ENCODE results near the gene SLFNL1.

The SLFNL1 gene

GRCh38 chr1:41019353-41019745 is 2.2 kb downstream of the SLFNL1 start:
- DNase-seq = no peak

- DNase-seq = no peak
Observed at GRCh38 chr1:41018018-41018410, 3.5 kb downstream of the SLFNL1 start.

- DNase-seq = no peak
Observed at GRCh38 chr1:41017141-41018017, 4.1 kb downstream of the SLFNL1 start.

GRCh38 chr1:41015897-41016470 is 5.5 kb downstream of the SLFNL1 start:
- no peak for DNase-seq

GRCh38 chr1:41015281-41015896 is 6.1 kb downstream of the SLFNL1 start:
- DNase-seq = no peak

GRCh38 chr1:41014871-41015270 is 6.7 kb downstream of the SLFNL1 start:
- no peak for DNase-seq

DNA sequence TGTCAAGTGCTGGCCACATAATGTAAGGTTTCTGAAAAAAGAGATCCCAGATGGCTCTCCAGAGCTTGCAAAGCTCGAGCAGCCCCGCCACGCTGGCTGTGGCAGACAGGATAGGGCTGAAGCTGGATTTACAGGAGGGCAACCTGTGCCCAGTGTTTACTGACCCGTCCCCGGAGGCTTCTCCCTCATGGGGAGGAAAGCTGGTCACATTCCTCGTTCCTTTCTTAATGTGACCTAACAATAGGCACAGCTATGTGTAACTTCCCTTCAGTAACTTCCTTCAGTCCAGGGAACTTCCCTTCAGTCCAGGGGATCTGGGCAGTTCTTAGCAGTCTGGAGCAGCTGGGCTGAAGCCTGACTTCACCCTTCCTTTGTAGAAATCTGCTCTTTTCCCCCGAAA is 7.7 kb downstream of the SLFNL1 start:
- no peak for DNase-seq

GRCh38 chr1:41013024-41013423 is 8.5 kb downstream of the SLFNL1 start:
- DNase-seq = no peak

- no peak for DNase-seq
Observed at GRCh38 chr1:41010345-41010744, 11.2 kb downstream of the SLFNL1 start.

- DNase-seq = no peak
Observed at GRCh38 chr1:41009466-41009865, 12.1 kb downstream of the SLFNL1 start.

DNA sequence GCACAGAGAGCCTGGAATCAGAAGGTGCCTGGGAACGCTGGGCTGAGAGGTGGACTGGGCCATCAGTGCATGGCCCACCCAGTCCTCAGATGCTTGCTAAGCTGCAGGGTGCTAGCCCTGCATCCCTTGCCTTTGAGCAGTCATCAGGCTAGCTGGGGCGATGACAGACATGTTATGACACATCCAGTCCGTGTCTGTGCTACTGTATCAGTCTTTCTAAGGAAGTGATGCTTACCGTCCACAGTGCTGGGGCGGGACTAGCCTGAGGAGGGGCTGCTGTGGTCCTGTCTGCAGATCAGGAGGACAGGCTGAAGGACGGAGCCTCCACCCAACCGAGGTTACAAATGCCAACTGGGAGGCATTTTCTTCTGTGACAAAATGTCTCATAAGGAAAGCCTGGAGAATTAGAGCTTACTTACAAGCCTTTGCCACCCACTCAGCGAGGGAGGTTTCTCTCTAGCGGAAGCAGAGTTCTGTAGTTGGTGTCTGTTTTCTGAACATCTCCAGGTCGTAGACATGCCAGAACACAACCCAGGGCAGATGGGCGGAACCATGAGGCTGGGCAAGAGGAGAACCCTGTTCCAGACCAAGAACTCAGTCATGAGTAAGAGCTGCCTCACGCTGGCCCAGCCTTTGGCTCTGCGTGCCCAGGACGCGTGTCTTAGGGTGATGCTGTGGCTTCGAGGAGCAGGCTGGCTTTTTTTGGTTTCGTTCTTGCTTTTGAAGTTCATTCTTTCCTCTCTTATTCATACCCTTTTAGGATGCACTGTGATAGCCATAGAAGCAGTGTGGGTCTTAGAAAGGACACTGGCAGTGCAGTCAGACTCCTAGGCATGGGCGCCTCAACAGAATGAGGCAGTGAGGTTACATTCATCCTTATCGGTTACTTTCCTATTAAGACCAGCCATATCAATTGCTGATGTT is 14.3 kb downstream of the SLFNL1 start:
- DNase-seq = no peak

GRCh38 chr1:41005876-41006275 is 15.6 kb downstream of the SLFNL1 start:
- DNase-seq = no peak

DNA sequence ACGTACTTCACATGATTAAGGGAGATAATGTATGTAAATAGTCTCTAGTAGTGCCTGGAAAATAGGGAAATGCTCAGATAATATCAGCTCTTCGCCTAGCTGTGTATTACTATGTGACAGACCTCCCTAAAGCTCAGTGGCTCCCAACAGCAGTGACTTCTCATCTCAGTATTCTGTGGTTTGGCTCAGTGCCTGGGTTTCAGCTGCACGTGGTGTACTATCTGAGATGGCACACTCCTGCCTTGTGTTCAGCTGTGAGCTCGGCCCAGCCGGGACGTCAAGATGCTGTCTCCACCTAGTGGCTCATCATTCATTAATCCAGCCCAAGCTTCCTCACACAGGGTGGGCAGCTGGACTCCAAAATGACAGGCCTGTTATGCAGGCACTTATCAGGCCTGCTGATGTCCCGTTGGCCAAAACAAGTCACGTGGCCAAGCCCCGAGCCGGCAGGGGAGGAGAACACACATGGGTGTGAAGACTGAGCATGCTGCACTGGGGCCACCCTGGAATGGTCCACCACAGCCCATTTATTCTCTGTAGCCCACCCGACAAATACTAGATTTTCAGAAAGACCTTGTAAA is 17.8 kb downstream of the SLFNL1 start:
- no peak for DNase-seq

GRCh38 chr1:41003127-41003639 is 18.3 kb downstream of the SLFNL1 start:
- no peak for DNase-seq

- DNase-seq = no peak
Observed at GRCh38 chr1:40998668-40999067, 22.9 kb downstream of the SLFNL1 start.

- no peak for DNase-seq
Observed at GRCh38 chr1:40997096-40997495, 24.4 kb downstream of the SLFNL1 start.

GRCh38 chr1:40989066-40989465 is 32.5 kb downstream of the SLFNL1 start:
- DNase-seq = no peak

GRCh38 chr1:40988280-40988679 is 33.2 kb downstream of the SLFNL1 start:
- DNase-seq = no peak

DNA sequence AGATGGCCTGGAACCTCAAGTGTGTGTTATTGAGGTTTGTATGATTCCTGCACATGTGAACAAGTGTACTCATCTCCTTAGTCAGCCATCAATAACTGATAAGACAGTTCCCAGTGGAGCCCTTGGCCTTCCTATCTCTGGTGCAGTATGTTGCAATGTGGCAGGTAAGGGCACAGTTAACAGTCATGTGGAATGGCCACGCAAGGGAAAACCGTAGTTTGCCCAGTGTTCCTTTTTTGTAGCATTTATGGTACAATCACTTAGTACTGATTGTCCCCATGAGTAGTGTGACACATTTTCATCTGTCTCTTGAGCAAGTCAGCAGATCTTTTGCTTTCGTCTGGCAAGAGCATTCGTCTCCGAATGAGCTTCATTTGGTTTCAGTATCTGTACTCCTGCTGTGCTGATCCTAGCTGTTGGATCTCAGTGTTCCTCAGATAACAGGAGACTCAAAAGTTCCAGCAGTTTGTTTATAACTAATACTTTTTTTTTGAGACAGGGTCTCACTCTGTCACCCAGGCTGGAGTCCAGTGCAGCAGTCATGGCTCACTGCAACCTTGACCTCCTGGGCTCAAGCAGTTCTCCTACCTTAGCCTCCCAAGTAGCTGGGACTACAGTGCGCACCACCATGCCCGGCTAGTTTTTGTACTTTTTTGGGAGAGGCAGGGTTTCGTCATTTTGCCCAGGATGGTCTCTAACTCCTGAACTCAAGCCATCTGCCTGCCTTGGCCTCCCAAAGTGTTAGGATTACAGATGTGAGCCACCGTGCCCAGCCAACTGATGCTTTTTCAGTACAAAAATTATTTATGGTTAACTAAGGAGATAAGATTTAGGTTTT is 33.9 kb downstream of the SLFNL1 start:
- DNase-seq = no peak

GRCh38 chr1:40986956-40987355 is 34.6 kb downstream of the SLFNL1 start:
- no peak for DNase-seq

DNA sequence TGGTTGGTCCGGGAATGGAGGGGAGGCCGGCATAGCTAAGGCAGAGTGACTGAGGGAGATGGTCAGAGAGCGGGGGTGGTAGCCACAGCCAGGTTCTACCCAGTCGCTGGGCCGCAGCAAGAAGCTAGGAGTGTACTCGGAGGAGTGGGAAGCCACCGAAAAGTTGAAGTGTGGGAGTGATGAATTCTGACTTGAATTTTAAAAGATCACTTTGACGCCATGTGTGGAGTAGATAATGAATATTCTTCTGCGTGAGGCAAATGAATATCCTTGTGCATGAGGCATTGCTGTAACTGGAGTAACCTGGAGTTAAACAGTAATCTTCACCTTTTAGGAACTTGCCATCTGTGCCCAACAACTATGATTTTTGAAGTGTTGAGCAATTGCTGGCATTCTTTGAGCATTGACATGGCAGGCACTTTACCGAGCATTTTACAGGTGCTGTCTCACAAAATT is 35.2 kb downstream of the SLFNL1 start:
- no peak for DNase-seq

All from NK-92 treated with Interleukin-12 subunit alpha and Interleukin-12 subunit beta, amount 100 ng/mL, for 24 hours (cell line).